Activated CD8-positive, alpha-beta memory T cell treated with anti-CD3 and anti-CD28 coated beads for 48 hours (primary cell): ENCODE measurements around the gene CXXC5.

Source experiments
- DNase-seq, 3 experiments: peaks; one replicate each; pipeline ENCODE4 v3.0.0-alpha.2; 2020; ENCODE audit warnings: low read depth in 2 of 3, low spot score in 2 of 3

The CXXC5 gene

DNA sequence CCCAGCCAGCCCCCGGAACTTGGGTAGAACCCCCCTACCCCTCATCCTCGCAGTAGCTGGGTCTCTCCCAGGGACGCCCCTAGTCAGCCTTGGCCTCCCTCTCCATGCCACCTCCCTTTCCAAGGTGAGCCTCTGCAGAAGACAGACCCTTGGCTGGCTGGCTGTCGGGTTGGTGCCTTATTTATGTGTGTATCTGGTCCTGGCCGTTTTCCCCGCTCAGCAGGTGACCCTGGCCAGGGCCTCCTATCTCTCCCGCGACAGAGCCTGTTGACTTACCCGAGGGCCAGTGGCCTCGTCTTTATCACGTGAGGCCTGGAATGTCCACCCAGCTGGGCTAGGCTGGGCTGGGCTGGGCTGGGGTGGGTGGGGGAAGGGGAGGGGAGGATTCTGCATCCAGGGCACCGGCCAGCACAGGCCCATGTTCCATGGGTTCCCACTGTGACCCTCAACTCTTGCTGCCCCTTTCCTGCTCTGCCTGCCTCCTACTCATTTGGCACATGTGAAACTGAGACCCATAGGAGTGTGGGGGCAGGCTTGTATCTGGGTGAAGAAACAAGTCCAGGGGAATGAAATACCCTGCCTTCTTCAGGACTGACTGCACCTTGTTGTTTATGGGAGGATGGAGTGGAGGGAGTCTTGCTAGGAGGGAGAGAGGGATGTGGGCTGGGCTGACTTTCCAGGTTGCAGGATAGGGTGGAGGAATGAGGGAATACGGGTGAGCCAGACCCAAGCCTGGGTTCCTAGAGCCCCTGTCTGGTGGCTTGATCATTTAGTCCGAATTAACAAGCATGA is 3.1 kb downstream of the CXXC5 start:
- DNase-seq: no peak

DNA sequence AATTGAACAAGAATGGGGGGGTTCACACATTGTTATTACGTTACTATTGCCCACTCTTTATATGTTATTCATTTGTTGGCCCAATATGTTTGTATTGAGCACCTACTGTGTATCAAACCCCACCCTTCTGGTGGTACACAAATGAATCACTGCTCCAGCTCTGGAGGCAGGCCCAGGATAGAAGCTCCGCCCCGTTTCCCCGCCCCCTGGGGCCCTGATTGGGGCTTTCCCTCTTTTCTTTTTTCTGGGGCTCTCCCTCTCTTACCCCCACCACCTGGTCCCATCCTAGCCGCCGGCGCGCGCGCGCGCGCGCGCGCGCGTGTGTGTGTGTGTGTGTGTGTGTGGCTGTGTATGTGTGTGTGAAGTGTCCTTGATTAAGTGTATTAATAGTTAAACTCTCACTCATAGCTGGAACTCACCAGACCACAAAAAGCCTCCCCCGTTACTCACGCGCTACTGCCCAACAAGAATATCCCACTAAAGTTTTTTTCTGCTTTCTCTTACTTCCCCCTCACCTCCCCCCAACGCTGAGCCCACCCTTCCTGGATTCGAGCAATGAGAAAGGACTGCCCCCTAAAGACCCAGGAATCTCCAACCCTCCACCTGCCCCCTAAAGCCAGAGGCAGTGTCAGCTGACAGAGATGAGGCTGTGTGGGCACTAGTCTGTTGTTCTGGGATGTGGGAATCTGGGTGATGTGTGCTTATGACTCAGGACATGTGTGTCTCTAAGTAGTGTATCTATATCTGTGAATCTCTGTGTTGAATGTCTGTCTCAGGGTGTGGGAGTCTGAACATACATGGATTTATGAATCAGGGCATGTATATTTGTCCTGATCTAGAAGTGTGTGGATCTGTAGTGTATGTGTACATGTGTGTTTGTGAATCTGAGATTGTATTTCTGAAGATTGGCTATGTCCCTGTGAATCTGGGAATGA is 4.0 kb downstream of the CXXC5 start:
- DNase-seq: no peak

DNA sequence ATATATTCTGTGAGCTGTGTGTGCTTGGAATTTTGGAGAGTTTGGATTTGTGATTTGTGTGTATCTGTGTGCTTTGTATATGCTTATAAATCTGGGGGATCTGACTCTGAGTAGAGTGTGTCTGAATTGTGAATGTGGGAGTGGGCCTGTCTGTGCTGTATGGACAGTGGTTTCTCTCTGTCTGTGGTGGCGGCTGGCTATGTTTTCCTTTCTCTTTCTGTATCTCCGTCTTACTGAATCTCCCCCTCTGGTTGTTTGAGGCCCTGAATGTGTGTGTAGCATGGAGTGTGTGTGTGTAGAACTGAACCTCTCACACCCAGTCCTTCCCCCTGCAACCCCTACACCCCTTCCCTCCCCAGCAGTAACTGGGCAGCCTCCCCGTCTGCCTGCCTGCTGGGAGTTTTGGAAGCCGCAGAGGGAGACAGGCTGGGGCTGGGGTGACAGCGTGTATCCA is 4.7 kb downstream of the CXXC5 start:
- DNase-seq: no peak

DNA sequence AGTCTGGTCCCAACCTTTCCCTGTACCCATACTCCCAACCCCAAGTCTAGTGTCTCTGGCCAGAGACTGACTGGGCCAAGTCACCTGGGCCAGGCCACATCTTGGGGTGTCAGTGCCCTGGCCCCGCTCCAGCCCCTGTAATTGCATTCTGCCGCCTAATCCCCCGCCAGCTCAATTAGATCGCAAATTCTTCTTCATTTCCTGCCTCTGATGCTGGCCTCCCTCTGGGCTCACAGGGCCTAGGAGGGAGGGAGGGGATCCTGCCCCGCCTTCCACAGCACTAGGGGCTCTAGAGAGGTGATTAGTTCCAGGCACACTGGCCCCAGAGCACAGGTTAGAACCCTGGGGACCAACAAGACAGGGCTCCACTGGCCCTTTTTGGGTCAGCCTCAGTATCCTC is 5.5 kb downstream of the CXXC5 start:
- no peak for DNase-seq

DNA sequence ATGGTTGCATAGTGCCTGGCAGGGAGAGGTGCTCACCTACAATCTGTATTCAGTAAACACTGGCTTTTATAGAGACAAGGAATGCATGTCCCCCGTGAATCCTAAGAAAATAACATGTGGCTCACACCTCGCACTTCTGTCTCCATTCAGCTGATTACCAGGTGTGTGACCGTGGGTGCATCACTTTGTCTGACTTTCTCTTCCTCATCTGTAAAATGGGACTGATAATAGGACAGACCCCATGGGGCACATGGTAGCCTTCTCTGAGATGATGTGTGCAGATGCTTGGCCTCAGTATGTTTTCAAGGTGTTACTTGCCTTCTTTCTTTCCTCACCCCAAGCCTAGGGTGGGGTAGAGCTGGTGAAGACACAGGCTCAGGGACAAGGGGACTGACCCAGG is 6.3 kb downstream of the CXXC5 start:
- no peak for DNase-seq

DNA sequence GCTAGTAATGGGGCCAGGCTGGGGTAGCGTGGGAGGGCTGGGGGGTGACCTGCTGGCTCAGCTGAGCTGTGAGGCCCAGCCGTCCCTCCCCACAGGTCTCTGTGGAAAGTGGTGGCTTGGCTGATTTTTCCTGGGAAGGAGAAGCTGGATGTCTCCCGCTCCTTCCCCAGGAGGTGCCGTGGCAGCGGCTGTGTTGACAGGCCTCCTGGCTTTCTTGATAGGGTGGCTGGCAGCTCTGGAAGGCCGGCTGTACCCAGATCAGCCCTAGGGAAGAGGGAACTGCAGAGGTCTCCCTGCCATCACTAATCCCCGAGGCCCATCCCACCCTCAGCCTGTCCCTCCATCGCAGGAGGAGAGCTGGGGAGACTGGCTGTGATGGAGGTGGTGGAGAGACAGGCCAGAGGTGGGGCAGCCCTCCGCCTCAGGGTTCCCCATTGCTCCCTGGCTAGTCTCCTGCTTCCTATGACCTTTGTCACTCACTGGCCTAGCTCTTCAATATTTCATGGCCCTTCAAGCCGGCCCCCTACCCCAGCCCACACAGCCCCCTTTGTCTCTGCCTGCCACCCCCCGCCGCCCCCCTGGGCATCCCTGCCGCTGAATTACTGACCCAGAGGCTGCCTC is 6.8 kb downstream of the CXXC5 start:
- no peak for DNase-seq

DNA sequence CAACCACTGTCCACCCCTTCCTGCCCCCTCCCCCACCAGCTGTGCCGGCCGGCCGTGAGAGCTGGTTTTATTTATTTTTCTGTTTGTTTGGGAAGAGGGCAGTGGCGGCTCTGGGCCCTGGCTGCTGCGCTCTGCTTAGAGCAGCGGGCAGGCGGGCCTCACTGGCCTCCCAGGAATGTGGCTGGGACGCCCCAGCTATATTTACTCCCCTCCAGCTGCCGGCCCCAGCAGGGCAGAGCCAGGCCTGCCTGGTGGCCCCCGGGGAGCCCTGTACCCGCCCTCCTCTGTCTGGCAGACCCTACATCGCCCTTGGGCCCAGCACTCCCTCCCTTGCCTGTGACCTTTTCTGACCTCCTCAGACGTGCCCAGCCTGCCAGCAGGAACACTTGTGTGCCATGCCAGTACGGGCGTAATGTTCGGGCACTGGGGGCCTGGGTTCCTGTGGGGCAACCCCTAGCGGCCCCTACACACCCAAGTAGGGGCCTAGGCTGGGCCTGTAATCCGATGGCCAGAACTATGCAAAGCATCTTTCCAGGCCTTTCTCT is 7.7 kb downstream of the CXXC5 start:
- DNase-seq: no peak

DNA sequence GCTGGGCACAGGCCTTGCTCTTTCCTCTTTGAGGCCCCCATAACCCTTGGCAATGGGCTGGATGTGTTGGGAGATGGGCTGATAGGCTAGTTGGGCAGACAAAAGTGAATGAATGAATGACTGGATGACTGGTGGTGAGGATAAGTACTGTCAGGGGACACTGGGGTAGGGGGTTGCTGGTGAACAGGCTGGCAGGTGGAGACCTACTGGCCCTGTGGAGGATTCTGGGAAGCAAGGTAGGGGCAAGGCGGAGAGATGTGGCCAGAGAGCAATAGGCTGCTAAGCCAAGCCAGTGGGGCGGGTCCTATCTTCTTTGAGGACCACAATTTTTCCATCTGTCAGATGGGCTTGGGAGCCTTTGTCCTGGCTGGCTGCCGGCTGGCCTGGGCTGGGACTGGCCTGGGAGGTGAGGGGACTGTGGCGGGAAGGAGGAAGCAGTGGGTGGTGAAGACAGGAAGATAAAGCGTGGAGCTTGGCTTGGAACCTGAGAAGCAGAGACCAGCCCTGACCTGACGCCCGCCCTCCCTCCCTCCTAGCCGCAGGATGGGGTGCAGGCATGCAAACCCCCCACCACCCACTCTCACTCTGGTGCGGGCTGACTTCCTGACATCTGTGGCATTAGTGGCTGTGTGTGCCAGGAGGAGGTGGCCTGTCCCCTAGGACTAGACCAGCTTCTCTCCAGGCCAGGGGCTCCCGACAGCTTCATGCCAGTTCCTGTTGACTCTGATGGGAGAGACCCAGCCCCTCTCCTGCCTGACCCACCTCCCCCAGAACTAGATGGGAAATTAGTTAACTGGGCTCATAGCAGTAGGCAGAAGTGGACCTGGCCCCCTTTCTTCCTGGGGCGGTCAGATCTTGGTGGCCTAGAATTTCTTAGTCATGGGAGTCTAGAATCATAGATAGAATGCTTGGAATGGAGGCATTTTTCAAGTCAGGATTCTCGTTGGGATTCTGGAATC is 9.5 kb downstream of the CXXC5 start:
- no peak for DNase-seq

DNA sequence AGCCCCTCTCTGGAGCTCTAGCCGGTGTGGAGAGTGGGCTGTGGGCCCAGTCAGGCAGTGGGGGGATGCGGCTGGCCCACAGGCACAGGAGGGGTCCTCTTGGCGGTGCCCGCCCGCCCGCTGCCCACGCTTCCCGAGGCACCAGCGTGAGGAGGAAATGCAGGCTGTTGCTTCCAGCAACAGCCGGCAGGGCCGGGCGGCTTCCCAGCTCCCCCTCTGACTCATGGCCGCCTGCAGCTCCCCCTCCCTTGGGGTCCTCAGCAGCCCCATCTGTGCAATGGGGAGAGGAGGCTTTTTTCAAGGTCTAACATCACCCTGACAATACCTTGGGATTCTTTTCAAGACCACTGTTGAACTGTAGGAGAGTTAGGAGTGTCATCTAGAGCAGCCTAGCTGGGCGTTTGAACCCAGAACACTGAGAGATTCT is 10.4 kb downstream of the CXXC5 start:
- DNase-seq: no peak

DNA sequence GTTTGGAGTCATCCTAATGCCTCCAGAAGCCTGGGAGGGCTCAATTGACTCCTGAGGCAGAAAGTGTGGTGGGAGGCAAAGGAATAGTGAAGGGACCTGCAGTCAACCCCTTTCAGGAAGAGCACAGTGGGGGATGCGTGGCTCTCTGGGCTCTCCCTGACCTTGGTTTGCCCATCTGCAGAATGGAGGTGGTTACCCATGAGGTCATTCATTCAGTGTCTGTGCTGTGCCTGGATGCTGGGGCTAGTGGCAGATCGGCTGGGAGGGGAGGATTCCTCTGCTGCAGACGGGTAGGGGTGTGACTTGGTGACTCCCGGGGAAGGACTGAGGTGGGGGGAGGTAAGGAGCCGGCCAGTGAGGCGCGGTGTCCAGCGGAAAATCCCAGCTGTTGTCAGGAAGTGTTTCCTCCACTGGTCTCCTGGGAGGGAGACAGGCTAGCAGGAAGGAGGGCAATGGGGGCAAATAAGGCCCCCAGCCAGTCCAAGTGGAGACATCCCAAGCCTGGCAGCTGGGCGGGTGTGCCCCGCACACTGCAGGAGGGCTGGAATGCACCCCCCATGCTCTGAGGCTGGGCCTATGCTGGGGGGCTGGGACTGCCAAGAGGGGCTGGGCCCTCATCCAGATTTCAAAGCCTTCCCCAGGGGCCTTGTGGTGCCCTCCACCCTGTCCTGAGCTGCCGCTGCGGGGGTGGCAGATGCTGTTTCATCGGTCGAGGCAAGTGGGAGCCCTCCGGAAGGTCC is 10.9 kb downstream of the CXXC5 start:
- no peak for DNase-seq

DNA sequence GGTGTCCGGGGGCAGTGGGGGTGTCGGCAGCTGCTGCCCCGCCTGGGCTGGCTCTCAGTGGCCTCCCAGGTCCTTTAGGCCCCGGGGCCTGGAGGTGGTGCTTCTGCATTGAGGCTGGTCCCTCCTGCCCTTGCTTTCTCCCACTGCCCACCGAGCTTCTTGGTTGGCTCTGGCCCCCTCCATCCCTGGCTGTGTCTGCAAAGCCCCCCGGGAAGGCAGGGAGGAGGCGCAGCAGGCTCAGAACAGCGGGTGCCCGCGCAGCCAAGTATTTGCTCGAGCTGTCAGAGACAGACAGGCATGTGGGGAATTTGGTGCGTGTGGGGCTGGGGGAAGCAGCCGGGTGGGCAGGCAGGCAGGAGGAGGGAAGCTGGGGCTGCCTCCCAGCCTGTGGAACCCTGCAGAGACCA is 11.5 kb downstream of the CXXC5 start:
- DNase-seq: no peak

DNA sequence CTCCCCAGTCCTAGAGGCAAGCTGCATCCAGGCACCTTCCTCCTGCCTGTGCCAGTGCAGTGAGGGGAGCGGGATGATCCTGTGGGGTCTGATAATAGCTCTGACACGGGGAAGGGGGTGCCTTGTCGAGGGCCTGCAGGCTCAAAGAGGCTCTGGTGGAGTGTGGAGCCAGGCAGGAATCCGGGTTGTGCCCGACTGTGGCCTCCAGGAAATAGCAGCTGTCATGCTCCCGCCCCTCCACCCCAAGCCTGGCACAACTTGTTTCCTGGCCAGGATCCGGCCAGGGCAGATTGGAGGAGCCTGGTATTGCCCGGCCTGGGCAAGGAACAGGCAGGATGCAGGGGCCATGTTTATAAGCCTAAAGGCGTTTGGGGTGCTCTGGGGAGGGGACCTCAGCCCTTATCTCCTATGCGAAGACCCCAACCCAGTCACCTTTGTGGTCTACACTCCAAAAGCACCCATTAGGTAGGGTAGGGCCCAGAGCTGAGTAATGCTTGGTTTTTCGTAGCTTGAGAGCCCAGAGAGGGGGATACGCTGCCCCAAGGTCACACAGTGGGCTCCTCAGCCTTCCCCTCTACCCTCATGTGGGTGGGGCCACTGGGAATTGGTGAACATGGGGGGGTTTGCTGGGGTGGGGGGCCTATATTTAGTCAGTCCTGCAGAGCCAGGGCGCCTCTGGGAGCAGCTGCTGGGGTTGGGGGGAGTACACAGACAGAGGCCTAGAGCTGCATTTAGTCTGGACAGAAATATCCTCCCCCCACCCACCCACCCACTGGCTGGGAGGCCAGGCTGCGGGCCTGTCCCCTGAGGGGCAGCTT is 12.2 kb downstream of the CXXC5 start:
- DNase-seq: no peak

DNA sequence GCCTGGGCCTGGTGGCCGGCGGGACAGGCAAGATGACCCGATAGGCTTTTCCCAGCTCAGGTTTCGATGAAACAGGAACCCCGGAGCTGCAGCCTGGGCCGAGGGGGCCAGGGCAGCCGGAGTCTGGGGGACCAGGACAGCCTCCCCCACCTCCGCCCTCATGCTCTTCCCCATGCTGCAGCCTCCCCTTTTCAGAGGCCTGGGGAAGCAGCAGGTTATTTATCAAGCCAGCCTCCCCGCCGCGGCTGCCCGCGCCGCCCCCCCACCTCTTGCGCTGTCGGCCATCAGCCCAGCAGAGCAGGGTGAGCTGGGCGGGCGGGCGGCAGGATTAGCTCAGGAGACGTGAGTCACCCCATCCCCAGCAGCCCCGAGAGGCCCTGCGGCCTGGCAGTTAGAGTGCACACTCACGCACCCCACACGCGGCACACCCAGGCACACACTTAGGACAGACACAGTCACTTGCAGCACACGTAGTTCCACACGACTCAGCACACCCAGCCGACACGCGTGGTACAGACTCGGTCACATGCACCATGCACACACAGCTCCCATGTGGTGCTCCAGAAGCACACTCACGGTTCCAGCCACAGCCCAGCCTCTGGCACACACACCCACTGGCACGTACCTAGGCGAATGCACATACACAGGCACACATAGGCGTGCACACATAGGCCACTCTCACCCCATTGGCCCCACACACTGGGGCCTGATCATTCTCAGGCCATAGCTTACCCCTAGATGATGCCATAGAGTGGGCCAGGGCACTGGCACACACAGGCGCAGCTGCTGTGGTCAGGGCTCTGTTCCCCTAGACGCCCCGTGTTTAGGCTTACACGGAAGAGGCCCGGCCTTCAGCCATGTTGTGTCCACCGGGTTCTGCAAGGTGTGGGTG is 13.0 kb downstream of the CXXC5 start:
- no peak for DNase-seq

DNA sequence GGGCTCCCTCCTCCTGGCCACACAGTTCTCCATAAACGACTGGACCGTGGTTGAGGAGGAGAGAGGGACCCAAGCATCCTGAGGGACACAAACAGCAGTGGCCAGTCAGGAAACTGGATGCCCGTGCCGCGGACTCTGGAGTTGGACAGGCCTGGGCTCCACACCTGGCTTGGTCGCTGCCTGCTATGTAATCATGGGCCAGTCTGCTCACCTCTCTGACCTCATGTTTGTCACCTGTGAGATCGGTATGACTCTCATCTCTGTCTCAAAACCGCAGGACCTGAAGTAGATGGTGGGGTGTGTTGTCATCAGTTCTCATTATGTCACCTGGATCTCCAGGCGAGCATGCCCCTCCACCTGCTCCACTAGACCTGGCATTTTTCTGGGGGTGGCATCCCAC is 14.5 kb downstream of the CXXC5 start:
- no peak for DNase-seq

DNA sequence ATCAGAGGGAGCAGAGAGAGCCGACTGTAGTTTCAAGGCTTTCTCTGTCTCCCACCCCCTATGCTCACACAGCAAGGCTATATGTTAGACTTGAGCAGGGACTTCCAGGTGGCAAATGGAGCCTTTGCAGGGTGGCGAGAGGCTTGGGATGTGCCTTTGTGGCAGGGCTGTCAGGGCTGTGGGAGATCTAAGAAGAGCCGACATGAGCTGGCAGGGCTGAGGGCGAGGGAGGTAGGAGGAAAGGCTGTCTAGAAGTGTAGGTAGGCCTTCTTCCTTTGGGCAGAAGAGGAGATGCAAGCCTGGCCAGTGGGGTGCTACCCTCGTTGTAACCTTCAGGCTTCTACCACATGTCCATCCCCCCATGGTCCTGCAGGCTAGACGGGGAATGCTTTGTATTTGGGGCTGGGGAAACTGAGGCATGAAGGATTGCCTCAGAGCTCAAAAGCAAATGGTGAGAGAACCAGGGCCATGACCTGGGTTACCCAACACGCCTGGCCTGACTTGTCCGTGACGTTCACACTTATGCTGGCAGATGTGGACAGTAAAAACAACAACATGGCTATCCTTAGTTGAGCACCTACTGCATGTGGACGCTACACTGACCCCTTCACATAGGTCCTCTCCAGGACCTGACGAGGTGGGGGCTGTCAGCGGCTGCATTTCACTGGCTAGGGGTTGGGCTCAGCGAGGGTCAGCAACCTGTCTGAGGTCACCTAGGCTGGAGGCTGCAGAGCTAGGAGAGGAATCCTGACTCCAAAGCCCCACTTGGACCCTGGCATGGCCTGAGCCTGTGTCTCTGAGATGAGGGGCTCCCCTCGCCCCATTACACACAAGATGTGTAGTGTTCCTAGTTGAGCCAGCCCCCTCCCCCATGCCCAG is 15.3 kb downstream of the CXXC5 start:
- DNase-seq: no peak

DNA sequence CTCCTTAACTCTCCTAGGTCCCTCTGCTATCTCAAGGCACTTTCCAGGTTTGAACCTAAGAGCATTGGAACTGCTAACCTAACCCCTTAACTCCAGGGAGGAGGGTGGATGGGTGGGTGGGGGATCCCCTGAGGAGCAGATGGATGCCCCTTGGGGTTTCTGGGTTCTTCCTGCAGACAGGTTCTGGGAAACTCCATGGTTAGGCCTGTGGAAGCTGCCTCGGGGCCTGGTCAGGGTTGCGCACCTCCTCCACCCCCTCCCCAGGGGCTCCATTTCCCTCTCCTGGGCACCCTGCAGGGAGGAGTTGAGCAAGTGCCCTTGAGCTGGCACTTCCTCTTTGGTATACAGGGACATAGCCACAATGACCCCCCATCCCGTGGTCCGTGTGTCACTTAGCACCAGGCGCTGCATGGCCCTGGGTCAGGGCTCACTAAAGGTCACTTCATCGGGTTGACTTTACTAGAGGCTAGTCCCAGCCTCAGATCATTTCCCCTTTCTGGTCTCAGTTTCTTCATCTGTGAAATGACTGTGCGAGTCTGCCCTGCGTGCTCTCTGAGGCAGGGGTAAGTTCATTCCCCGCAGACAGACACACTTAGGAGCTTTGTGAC is 16.0 kb downstream of the CXXC5 start:
- DNase-seq: no peak
